GM19395 (cell line): ENCODE measurements around the gene USP9X.
"Not testable (repeated sequence)": the region's sequence is repeated elsewhere in the genome, so short reads cannot be mapped to it uniquely, and the experiment has no call there.

Source experiments
- ATAC-seq: cut with Tn5 transposase; IDR thresholded peaks from one replicate; pipeline ENCODE4 v1.9.1; 2021; ENCODE audit warnings: mild to moderate bottlenecking, moderate library complexity; ENCODE audit not compliant: unreplicated experiment

The USP9X gene, protein sequence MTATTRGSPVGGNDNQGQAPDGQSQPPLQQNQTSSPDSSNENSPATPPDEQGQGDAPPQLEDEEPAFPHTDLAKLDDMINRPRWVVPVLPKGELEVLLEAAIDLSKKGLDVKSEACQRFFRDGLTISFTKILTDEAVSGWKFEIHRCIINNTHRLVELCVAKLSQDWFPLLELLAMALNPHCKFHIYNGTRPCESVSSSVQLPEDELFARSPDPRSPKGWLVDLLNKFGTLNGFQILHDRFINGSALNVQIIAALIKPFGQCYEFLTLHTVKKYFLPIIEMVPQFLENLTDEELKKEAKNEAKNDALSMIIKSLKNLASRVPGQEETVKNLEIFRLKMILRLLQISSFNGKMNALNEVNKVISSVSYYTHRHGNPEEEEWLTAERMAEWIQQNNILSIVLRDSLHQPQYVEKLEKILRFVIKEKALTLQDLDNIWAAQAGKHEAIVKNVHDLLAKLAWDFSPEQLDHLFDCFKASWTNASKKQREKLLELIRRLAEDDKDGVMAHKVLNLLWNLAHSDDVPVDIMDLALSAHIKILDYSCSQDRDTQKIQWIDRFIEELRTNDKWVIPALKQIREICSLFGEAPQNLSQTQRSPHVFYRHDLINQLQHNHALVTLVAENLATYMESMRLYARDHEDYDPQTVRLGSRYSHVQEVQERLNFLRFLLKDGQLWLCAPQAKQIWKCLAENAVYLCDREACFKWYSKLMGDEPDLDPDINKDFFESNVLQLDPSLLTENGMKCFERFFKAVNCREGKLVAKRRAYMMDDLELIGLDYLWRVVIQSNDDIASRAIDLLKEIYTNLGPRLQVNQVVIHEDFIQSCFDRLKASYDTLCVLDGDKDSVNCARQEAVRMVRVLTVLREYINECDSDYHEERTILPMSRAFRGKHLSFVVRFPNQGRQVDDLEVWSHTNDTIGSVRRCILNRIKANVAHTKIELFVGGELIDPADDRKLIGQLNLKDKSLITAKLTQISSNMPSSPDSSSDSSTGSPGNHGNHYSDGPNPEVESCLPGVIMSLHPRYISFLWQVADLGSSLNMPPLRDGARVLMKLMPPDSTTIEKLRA (N-terminal part only)

DNA sequence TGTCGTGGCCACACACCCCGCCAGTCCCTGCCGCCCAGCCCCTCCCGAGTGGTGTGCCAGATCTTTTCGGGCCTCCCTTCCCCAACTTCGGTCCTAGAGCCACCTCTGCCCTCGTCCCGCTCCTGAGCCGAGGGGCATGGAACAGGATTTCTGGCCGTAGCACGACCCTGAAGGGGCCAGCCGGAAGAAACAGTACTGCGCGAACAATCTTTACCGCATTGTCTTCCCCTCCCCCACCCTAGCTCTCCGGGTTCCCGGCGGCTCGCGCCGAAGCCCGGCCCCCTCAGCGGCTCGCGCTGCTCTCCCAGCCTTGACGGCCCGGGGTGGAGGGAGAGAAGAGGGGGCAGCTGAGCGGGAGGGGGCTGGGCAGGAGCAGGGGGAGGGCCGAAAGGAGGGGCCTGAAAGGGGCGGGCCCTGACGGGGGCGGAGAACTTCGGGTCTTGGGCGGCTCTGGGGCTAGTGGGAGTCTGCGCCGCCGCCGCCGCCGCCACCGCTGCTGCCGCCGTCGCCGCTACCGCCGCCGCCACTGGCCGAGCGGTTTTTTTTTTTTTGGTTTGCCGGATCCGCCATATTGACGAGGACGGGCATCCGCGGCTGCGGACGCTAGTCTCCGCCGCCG, at the start of gene USP9X:
Gene USP9X, plus strand, starts transcription at position 553 of the 619 bp plus-strand sequence. CDS start 38,184 bp downstream, outside the sequence.
- ATAC-seq = peak; percentile 58

DNA sequence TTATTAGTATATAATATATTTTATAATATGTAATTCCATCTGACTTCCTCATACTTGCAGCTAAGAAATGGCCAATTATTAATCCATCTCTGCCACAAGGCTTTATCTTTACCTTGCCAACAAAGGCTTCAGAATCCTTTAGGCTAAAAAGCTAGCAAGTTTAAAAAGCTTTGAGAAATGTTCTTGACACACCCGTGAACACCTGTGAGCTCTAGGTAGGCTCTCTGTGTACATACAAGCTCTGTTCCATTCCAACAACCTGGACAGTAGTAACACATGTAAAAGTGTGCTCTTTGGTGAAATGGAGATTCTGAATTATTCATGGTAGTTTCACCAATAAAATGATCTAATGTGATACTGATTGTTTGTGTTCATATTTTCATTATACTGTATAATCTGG, 49.7 kb upstream of the USP9X start:
- no peak for ATAC-seq

DNA sequence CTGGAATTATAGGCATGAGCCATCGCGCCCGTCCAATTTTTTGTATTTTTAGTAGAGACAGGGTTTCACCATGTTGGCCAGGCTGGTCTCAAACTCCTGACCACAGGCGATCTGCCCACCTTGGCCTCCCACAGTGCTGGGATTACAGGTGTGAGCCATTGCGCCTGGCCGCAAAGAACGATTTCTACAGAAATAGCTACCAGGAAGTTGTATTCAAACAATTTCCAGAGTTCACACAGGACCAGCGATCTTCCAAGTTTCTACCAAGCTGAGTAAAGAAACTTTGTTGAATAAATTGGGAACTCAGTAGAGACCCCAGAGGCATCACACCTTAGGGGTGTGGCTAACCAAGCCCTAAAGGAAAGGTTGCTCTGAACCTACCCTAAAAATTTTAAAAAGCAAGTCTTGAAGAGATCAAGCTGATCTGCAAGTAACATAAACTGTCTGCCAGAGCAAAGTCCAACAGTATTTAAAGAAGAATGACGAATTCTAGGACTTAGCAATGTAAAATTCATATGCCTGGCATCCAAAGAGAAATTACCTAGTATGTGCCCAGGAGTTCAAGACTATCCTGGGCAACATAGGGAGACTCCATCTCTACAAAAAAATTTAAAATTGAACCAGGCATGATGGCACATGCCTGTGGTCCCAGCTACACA, 48.4 kb upstream of the USP9X start:
- no peak for ATAC-seq

DNA sequence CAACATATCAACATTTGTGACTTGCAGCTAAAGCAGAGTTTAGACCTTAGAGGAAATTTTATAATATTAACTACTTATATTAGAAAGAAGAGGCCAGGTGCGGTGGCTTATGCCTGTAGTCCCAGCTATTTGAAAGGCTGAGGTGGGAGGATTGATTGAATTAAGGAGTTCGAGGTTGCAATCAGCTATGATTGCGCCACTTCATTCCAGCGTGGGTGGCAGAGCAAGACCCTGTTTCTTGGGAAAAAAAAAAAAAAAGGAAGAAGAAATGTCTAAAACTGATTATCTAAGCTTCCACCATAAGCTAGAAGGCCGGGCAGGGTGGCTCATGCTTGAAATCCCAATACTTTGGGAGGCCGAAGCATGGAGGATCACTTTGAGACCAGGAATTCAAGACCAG, 42.0 kb upstream of the USP9X start:
- no peak for ATAC-seq

DNA sequence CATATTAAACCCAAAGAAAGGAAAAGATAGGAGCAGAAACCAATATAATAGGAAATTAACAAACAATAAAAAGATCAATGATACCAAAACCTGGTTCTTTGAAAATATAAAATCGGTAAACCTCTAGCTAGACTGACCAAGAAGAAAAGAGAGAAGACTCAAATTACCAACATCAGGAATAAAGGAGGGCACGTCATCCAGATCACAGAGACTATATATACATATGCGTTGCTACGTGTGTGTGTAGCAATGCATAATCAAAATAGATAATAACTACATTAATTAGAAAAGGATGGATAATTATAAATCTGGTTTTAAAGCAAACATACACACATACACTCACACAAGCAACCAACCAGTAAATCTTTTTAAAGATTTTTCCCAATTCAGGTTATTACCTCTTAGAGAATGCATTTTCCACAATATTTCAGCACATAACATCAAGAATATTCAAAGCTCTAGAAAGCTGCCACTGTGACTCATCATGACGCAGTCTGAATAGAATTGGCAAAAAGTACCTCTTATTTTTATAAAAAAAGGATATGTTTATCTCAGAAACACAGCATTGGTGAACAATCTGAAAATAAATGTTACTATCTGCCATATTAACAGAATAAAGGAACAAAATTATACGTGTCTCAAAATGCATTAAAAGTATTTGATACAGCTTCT, 41.4 kb upstream of the USP9X start:
- ATAC-seq = no peak

DNA sequence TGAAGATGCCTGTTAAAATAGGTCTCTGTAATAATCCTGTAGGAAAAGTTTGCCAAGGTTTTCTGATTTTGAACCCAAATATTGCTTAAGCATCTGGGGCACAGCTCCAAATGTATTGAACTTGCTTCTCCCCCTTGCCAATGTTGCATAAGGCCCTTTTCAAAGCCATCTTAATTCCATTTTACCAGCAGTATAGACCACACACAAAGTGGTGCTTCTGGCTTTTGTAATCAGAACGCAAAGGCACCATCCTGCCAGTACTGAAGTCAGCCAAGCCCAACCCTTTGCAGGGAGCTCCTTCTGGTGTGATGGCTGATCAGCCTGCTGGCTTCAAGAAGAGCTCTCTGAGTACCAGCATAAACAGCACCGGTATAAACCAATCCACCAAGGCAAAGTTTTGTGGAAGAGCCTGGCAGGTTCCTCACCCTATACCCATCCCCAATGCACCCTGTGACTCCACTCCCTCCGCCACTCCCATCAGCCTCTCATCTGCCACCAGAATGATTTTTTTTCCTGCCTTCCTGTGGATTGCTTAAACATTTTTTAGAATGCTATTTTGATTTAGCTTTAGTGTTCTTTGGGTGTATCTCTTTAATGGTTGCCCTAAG, 39.2 kb upstream of the USP9X start:
- no peak for ATAC-seq

DNA sequence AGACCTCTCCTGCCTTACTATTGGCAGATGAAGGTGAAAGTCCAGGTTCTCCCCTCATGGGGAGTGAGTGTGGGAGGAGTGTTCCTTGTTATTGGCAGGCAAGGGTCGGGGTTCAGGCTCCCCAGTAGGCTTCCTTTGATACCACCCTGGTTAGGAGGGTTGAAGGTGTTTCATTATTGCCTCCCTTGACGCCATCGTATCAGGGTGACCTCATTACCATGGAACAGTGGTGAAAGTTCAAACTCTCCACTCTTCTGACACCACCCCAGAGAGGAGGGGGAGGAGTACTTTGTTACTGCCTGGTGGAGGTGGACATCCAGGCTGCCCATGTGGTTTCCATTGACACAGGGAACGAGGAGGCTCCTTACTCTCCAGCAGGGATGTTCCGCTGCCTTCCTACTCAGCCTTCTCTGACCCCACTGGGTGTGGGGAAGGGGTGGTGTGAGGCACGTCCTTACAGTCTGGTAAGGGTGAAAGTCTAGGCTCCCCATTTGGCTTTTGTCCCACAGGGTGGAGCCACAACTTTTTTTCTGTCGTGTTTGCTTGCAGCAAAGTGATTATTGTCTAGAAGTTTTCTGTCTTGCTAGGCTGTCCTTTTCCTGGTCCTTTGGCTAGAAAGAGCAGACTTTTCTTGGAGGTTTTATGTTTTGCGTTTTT, 37.2 kb upstream of the USP9X start:
- ATAC-seq = no peak

DNA sequence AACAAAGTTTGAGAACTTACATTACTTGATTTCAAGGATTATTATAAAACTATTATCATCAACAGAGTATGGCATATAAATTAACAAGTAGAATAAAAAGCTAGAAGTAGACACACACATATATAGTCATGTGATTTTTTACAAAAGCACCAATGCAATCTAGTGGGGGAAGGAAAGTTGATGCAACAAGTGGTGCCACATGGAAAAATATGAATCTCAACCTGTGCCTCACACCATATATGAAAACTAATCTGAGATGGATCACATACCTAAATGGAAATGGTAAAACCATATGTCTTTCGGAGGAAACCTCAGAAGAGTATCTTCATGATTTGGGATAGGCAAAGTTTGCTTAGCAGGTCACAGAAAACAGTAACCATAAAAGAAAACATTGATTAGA, 34.9 kb upstream of the USP9X start:
- no peak for ATAC-seq

DNA sequence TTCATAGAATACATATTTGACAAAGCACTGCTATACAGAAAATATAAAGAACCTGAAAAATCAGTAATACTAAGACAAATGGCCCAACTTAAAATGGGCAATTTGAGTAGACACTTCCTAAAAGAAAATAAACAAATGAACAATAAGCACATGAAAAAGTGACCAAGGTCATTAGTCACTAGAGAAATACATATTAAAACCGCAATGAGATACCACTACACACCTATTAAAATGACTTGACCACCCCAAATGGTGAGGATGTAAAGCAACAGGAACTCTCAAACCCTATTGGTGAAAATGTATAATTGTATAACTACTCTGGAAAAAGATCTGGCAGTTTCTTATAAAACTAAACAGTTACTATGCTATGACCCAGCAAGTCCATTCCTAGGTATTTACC, 34.0 kb upstream of the USP9X start:
- no peak for ATAC-seq

DNA sequence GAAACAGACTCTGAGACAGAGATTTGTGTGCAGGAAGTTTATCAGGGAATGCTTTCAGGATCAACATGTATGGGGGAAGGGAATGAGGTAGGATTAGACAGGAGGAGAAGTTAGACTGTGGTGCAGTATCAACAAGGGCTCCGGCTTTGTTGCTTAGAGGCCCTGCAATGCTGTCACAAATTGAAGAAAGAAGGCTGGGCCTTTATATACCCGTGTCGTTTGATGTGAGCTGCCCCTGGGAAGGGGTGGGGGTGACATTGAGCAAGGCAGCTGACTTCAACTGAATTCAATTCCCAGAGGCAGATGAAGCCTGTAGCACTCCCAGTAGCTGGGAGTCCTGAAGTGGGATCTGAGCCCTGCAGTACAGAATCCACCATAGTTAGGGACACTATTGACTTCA, 29.5 kb upstream of the USP9X start:
- ATAC-seq = no peak

DNA sequence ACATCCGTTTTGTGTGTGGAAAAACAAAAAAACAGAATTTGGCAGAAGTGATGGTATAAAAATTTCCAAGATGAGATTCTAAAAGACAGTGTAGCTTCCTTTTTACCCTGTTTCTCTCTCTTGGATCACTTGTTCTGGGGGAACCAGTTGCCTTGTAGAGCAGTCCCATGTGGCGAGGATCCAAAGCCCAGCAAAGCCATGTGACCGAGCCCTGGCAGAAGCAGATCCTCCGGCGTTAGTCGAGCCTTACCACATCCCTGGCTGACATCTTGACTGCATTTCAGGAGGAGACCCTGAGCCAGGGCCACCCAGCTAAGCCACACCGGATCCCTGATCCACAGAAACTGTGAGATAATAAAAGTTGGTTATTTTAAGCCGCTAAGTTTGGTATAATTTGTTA, 22.0 kb upstream of the USP9X start:
- not testable (repeated sequence) for ATAC-seq

DNA sequence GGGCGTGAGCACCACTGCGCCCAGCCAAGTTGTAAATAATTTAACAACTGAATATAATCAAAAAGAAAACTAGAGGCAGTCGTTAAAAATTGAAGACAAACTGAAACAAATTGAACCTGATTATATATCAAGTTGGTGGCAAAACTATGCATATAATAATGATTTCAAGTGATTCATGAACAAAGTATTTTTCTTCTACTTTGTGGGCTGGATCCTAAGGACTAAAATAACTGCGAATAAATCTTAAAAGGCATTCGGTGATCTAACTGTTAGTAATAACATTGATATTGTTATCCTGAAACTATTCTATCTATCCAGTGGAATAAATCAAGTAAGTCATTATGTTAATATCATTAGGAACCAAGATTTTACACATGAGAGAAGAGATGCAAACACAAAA, 21.2 kb upstream of the USP9X start:
- ATAC-seq = no peak

DNA sequence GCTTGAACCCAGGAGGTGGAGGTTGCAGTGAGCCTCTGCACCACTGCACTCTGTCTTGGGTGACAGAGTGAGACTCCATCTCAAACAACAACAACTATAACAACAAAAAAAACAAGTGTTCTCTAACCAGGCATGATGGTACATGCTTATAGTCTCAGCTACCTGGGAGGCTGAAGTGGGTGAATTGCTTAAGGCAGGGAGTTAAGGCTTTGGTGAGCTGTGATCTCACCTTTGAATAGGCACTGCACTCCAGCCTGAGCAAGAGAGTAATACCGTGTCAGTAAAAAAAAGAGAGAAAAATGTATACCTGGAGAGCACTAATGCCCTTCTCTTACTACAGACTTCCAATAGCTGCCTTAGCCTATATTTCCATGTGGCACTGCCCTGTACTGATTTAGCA, 18.9 kb upstream of the USP9X start:
- no peak for ATAC-seq

DNA sequence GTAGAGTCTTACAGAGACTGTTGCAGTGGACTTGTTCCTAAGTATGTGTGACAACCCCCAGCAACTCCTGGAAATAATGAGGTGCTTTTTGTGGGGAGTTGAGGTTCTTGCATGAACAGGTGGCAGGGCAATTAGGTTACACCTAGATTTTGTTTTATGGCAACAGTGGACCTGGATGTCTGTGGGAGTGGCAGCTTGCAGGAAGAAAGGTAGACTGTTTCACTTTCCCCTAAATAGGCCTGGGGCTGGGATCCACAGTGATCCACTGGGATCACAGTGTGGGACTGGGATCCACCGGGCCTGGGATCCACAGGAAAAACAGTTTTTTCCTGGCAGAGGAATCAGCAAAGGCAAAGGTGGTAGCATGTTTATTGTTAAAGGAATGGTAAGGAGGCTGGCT, 18.3 kb upstream of the USP9X start:
- ATAC-seq = no peak

DNA sequence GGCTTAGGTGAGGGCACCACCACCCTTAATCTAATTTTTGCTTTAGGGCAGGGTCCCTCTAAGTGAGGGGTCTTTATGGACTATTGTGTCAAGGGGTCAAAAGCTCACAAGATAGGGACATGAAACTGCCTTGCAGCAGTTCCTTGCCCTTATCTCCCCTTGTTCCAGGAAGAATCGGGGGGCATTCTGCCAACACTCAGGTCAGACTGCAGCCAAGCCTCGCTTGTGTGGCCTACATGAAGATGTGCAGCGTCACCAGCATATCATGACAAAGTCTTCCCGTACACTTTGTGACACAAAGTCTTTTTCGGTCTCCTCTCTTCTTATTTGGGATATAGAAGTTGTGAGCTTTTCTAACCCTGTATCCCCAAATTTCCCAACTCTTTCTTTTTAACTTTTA, 17.5 kb upstream of the USP9X start:
- ATAC-seq = no peak

DNA sequence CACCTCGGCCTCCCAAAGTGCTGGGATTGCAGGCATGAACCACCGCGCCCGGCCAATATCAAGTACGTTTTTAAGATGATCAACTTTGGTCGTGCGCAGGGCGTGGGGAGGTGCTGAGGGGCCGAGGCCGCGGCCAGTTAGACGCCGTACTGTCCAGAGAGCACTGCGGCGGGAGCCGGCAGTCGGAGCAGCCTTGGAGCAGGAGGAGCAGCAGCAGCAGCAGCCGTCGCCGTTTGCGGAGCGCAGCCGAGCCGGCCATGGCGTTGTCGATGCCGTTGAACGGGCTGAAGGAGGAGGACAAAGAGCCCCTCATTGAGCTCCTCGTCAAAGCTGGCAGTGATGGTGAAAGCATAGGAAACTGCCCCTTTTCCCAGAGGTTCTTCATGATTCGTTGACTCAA, 8.5 kb upstream of the USP9X start:
- ATAC-seq = no peak

DNA sequence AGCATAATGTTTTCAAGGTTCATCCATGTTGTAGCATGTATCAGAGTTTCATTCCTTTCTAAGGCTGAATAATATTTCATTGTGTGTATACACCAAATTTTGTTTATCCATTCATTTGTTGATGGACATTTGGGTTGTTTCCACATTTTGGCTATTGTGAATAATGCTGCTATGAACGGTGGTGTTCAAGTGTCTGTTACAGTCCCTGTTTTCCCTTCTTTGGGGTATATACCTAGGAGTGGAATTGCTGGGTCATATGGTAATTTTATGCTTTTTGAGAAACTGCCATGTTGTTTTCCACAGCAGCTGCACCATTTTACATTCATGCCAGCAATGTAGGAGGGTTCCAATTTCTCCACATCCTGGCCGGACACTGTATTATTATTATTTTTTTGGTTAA, 3.4 kb upstream of the USP9X start:
- ATAC-seq = no peak

DNA sequence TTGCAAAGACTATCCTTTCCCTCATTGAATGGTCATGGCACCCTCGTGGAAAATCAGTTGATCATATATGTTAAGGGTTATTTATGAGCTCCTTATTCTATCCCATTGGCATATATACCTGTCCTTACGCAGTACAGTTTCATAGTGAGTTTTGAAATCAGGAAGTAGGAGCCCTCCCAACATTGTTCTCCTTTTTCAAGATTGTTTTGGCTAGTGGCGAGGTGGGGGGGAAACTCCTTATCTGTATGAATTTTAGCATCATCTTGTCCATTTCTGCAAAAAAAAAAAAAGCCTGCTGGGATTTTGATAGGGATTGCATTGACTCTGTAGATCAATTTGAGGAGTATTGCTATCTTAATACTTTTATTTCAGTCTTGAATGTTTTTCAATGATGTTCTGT, 2.5 kb upstream of the USP9X start:
- no peak for ATAC-seq
